H1 (cell line): ENCODE results near the gene NADSYN1.

Experiments used
- BCL11A ChIP-seq, 2 experiments: IDR thresholded peaks; one replicate each; pipeline ENCODE4 v1.6.1; 2011; ENCODE audit warnings: low read depth in 2 of 2, low read length in 2 of 2, mild to moderate bottlenecking in 2 of 2
- CEBPB ChIP-seq: IDR thresholded peaks from 2 replicates; pipeline ENCODE4 v1.6.1; 2012; ENCODE audit warnings: low read depth, low read length
- CTCF ChIP-seq, 3 experiments: IDR thresholded peaks; 1 replicate in 2 of 3; 2 replicates in 1 of 3; pipeline versions ENCODE4 v1.5.1 to v1.6.1; 2011; ENCODE audit warnings: low read length in 3 of 3, mild to moderate bottlenecking in 3 of 3, inconsistent platforms in 2 of 3, low read depth in 1 of 3, moderate library complexity in 1 of 3; ENCODE audit not compliant: insufficient read depth in 1 of 3; ENCODE audit errors: control extremely low read depth in 1 of 3
- HDAC6 ChIP-seq: IDR thresholded peaks from one replicate; pipeline ENCODE4 v1.7.1; 2012; ENCODE audit warnings: low read depth, mild to moderate bottlenecking, inconsistent platforms, low read length, moderate library complexity
- JUN ChIP-seq: IDR thresholded peaks from 2 replicates; pipeline ENCODE4 v1.6.1; 2011; ENCODE audit warnings: low read depth, mild to moderate bottlenecking, improper control_type of control experiment, low read length

- TF ChIP-seq CEBPB (no peak), BCL11A (IDR thresholded peaks at IDR 0.05; ENCODE audit: low read depth in 2 of 2, low read length in 2 of 2) (no peak), HDAC6 (no peak), CTCF (IDR thresholded peaks at IDR 0.05; ENCODE audit: control extremely low read depth in 1 of 3, insufficient read depth in 1 of 3, low read depth in 1 of 3, low read length in 3 of 3) (no peak), JUN (no peak)
These were observed 31.5 kb upstream of the NADSYN1 start for GRCh38 chr11:71421392-71421950.
